ENCODE measurements around the gene SMAD3. TPM values are rescaled to one million over a fixed set of nuclear protein-coding genes. Genes with fewer than 3 reads are reported as not detected.

The SMAD3 gene
- total RNA-seq, 2 donors from 2014 or later = 30.6 to 45.4 TPM

DNA sequence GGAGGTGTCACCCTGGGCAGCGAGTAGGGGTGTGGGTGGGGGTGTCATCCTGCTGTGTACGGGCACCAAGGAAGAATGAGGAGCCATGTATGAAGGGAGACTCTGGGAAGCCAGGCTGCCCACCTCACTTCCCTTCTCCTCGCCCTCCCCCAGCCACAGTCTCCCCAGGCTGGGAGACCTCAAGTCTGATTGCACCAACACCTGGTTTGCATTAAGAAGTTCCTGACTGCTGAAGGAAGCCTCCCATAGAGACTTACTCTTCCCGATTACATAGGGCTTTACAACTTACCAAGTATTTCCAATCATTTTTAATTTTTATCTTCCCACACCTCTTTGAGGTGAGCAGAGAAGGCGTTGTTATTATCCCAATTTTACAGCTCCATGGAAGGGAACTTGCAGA, 29.5 kb upstream of the SMAD3 start:
- TF ChIP-seq POLR2AphosphoS5 (IDR thresholded peaks at IDR 0.05) (no peak), POLR2A (IDR thresholded peaks at IDR 0.05) (no peak)
- TF ChIP-seq, protein P1, sequence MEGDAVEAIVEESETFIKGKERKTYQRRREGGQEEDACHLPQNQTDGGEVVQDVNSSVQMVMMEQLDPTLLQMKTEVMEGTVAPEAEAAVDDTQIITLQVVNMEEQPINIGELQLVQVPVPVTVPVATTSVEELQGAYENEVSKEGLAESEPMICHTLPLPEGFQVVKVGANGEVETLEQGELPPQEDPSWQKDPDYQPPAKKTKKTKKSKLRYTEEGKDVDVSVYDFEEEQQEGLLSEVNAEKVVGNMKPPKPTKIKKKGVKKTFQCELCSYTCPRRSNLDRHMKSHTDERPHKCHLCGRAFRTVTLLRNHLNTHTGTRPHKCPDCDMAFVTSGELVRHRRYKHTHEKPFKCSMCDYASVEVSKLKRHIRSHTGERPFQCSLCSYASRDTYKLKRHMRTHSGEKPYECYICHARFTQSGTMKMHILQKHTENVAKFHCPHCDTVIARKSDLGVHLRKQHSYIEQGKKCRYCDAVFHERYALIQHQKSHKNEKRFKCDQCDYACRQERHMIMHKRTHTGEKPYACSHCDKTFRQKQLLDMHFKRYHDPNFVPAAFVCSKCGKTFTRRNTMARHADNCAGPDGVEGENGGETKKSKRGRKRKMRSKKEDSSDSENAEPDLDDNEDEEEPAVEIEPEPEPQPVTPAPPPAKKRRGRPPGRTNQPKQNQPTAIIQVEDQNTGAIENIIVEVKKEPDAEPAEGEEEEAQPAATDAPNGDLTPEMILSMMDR (IDR thresholded peaks at IDR 0.05) = no peak
- no peak for DNase-seq (ENCODE audit: low spot score)
- Histone ChIP-seq H3K27ac (no peak overlapping the region), H3K36me3 (no peaks in the 10 kb centered on the region), H3K4me1 (replicated peaks) (peaks cover 2% of the 10 kb centered on the region), H3K4me3 (no peak overlapping the region), H3K27me3 (replicated peaks; ENCODE audit: insufficient read depth) (no peaks in the 10 kb centered on the region), H3K9me3 (no peaks in the 10 kb centered on the region)
- 92% methylated on average over 5 of the region's 5 CpGs for WGBS
- intact Hi-C loops (cut with DNase I) = no loop called here

DNA sequence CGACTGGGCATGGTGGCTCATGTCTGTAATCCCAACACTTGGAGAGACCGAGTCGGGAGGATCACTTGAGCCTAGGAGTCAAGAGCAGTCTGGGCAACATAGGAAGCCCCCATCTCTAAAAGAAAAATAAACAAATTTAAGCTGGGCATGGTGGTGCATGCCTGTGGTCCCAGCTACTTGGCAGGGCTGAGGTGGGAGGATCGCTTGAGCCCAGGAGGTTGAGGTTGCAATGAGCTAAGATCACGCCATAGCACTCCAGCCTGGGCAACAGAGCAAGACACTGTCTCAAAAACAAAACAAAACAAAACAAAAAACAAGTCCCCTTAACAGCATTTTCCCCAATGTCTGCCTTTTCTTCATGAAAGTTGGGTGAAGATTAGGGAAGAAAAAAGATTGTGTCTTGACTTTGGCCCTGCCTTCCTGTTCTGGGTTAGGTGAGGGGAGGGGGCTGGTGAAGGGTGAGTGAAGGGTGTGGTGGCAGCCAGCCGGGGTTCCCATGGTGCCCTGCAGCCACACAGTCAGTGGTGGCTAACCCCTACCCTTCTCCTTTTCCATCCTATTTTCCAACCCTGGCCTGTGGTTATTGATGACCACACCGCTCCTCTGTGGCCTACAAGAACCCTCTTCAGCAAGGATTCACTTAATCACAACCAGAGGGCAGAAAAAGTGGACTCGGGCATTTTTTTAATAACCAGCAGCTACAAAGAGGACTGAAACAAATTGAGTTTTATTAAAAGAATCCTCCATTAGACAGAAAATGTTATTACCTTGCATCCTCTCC, 28.4 kb upstream of the SMAD3 start:
- Histone ChIP-seq H3K27ac (no peak overlapping the region), H3K4me3 (no peak overlapping the region), H3K27me3 (replicated peaks; ENCODE audit: insufficient read depth) (no peaks in the 10 kb centered on the region), H3K4me1 (replicated peaks) (peaks cover 2% of the 10 kb centered on the region), H3K9me3 (no peaks in the 10 kb centered on the region), H3K36me3 (no peaks in the 10 kb centered on the region)
- DNase-seq (ENCODE audit: low spot score) = no peak
- intact Hi-C loops (cut with DNase I) = no loop called here
- TF ChIP-seq, protein P1 (IDR thresholded peaks at IDR 0.05) = no peak
- TF ChIP-seq POLR2A (IDR thresholded peaks at IDR 0.05) (no peak), POLR2AphosphoS5 (IDR thresholded peaks at IDR 0.05) (no peak)
- 91% methylated on average over 8 of the region's 8 CpGs for WGBS

DNA sequence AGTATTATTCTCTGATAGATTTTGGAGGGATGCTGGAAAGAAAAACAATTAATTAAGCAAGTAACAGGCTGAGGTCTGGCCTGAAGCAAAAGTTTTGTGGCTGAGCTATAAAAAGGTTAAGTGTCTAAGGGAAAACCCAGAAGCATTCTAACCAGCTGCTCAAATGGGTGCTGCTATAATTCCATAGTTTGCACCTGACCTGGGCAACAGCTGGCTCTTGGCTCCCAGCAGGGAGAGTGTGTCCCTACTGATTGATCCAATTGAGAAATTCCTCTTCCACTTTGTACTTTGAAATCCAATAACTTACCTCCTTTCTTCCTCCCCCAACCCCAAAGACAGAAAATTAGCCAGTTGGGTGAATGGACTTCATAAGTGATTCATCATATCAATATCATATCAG, 27.7 kb upstream of the SMAD3 start:
- Histone ChIP-seq H3K4me3 (no peak overlapping the region), H3K4me1 (replicated peaks) (peaks cover 2% of the 10 kb centered on the region), H3K9me3 (no peaks in the 10 kb centered on the region), H3K27me3 (replicated peaks; ENCODE audit: insufficient read depth) (no peaks in the 10 kb centered on the region), H3K36me3 (no peaks in the 10 kb centered on the region), H3K27ac (no peak overlapping the region)
- no peak for DNase-seq (ENCODE audit: low spot score)
- intact Hi-C loops (cut with DNase I) = no loop called here
- TF ChIP-seq, protein P1 (IDR thresholded peaks at IDR 0.05) = no peak
- no peak for TF ChIP-seq POLR2A (IDR thresholded peaks at IDR 0.05)
- no peak for TF ChIP-seq POLR2AphosphoS5 (IDR thresholded peaks at IDR 0.05)

DNA sequence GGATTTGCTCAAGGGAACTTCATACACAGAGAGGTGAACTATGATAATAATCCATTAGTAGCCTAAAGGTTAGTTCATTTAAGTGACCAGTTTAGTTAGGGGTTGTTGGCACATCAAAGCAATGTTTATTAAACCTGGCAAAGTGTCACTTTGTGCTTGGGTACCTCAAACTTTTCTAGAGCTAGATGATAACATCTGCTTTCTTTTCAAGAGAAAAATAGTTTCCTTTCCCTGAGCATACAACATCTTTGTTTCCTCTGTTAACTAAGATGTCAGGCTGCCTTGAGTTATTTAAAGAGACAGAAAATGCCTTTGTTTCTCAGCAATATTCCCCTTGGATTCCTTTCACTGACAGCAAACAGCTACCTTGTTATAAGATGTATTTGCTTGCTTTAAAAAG, 26.7 kb upstream of the SMAD3 start:
- intact Hi-C loops (cut with DNase I) = no loop called here
- H3K27ac ChIP-seq = no peak overlapping the region

More for the DNA sequence above, 26.7 kb upstream of the SMAD3 start:
- H3K4me1 ChIP-seq (replicated peaks) = peaks cover 1% of the 10 kb centered on the region
- no peak overlapping the region for H3K4me3 ChIP-seq
- DNase-seq (ENCODE audit: low spot score) = no peak
- TF ChIP-seq POLR2AphosphoS5 (IDR thresholded peaks at IDR 0.05) (no peak), POLR2A (IDR thresholded peaks at IDR 0.05) (no peak)
- TF ChIP-seq, protein P1 (IDR thresholded peaks at IDR 0.05) = no peak
- H3K9me3 ChIP-seq = no peaks in the 10 kb centered on the region
- H3K36me3 ChIP-seq = no peaks in the 10 kb centered on the region
- H3K27me3 ChIP-seq (replicated peaks; ENCODE audit: insufficient read depth) = no peaks in the 10 kb centered on the region

Data from prostate gland (tissue), 2 donors.